GM18507 (cell line): ENCODE data around the gene LOXL1.
"Not testable (repeated sequence)": the region's sequence is repeated elsewhere in the genome, so short reads cannot be mapped to it uniquely, and the experiment has no call there.

Experiments
- DNase-seq: peaks from one replicate; pipeline ENCODE4 v3.0.0; 2011; ENCODE audit warnings: low read depth; ENCODE audit not compliant: insufficient read length; ENCODE audit errors: extremely low spot score
- FAIRE-seq: peaks from 2 replicates; lab custom pipeline; 2011; peaks lifted over from hg19 to GRCh38; lab: Jason Lieb, UNC

LOXL1 gene

GRCh38 chr15:73936588-73937290 lies 10.5 kb downstream of the LOXL1 start:
- FAIRE-seq, result no peak
- no peak for DNase-seq

- no peak for FAIRE-seq
These were observed 11.0 kb downstream of the LOXL1 start for GRCh38 chr15:73937296-73937695.

DNA sequence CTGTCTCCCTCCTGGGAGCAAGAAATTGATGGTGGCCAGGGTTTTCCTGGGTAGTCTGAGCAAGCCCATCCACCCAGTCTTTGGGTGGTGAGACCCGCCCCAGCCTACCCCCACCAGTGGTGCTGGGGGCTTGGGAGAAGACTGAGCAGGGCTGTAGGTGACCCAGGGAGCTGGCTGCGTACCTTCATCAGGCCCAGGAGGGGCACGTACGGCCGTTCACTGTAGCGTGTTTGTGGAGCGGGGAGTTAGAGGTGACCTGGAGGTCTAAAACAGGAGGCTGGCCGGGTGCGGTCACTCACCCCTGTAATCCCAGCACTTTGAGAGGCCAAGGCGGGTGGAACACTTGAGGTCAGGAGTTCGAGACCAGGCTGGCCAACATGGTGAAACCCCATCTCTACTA lies 11.5 kb downstream of the LOXL1 start:
- no peak for FAIRE-seq

More at GRCh38 chr15:73937296-73937695, 11.0 kb downstream of the LOXL1 start:
- DNase-seq, result no peak

DNA sequence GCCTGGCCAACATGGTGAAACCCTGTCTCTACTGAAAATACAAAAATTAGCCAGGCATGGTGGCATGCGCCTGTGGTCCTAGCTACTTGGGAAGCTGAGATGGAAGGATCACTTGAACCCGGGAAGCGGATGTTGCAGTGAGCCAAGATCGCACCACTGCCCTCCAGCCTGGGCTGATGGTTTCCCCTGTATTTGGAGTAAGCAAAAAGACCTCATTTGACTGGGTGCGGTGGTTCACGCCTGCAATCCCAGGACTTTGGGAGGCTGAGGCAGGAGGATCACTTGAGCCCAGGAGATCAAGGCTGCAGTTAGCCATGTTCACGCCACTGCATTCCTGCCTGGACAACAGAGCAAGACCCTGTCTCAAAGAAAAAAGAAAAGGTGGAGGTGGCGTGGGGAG lies 12.3 kb downstream of the LOXL1 start:
- not testable (repeated sequence) for DNase-seq, FAIRE-seq

More for the DNA sequence above, 11.5 kb downstream of the LOXL1 start:
- DNase-seq, result no peak

DNA sequence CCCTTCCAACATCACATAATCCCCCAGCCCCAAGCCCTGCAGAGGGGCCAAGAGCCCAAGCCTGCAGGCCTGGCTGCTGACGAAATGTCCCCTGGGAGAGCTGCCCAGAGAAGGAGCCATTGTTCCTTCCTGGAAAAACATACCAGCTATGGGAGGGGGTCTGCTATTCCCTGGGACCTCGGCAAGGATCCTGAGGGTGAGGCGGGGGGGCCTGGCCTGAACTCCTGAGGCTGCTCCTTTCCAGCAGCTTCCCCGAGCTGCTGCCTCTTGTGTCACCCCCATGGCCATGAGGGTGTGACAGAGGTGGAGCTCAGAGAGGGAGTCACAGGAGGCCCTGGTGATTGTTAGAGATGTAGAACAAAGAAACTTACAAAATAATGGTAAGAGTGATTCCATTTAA lies 12.9 kb downstream of the LOXL1 start:
- no peak for DNase-seq
- FAIRE-seq, result no peak

GRCh38 chr15:73940061-73940981 lies 14.1 kb downstream of the LOXL1 start:
- DNase-seq (no peak), FAIRE-seq (no peak)

- no peak for DNase-seq
- no peak for FAIRE-seq
These were observed 14.8 kb downstream of the LOXL1 start for GRCh38 chr15:73941044-73941443.

- no peak for FAIRE-seq
These were observed 15.2 kb downstream of the LOXL1 start for GRCh38 chr15:73941449-73941848.

GRCh38 chr15:73941871-73942635 lies 15.8 kb downstream of the LOXL1 start:
- FAIRE-seq, result no peak
- no peak for DNase-seq

More at GRCh38 chr15:73941449-73941848, 15.2 kb downstream of the LOXL1 start:
- no peak for DNase-seq

- DNase-seq (no peak), FAIRE-seq (no peak)
These were observed 16.5 kb downstream of the LOXL1 start for GRCh38 chr15:73942751-73943270.

DNA sequence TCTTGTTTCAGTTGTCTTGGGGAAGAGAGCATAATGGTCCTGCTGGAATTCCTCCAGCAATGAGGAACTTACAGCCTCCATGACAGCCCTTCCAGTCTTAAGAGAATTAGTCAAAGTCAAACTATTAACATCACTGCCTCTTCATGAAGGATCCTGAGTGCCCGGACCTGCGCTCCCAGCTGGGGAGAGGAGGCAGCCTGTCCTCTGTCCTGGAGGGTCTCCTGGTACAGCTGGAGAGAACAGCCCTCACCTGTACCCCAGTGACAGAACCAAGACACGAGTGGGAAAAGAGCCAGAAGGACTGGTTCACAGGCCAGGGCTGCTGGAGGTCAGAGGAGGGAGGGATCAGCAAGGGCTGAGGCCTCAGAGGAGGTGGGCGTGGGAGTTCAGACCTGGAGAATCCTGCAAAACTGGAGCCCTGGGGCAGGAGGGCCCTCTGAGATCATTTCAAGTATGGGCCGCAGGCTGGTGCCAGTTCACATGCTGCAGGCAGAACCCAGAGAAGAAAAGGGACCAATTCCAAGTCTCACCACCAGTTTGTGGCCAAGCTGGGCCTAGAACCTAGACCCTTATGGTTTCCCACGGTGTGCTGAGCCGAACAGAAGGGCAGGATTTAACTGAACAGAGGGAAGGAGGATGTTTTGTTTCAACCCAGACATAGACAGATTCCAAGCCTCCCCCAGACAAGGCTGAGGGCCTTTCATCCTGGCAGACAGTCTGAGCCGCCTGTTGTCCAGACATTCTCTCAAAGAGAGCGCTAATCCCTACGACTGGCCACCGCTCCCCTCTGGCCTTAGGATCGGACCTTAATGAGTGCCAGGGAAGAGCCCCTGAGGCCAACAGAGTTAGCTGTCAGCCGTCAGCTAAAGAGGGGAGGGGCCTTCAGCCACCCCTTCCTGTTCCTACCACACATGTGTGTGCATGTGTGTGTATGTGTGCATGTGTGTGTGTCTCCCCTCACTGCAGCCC lies 18.2 kb downstream of the LOXL1 start:
- FAIRE-seq, result no peak
- DNase-seq, result no peak

- DNase-seq (no peak), FAIRE-seq (no peak)
These were observed 18.9 kb downstream of the LOXL1 start for GRCh38 chr15:73945130-73945508.

DNA sequence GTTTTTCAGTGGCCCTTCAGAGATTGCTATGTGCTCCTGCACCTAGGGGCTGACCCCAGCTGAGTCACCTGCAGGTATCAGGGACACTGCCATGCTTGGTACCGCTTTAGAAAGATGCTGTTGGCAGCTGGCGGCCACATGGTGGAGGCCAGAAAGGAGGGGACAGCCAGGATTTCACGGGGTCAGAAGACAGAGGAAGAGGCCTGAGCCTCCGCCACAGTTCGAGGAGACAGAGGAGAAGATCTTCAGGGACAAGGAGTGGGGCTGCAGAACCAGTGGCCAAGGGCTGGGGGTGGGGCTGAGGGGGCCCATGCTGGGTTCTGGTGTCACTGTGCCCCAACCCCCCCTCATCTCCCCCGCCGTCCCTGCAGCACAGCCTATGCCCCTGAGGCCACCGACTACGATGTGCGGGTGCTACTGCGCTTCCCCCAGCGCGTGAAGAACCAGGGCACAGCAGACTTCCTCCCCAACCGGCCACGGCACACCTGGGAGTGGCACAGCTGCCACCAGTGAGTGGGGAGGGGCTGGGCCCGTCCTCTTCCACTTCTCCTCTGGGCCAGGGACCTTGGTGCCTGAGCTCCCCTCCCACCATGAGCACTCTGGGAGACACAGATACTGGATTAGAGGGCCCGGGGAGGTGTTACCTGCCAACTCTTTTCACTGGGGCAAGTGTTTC lies 19.9 kb downstream of the LOXL1 start:
- FAIRE-seq, result no peak
- DNase-seq, result no peak

GRCh38 chr15:73946795-73947370 lies 20.6 kb downstream of the LOXL1 start:
- no peak for DNase-seq
- no peak for FAIRE-seq

GRCh38 chr15:73947651-73948050 lies 21.4 kb downstream of the LOXL1 start:
- DNase-seq, result no peak
- no peak for FAIRE-seq

GRCh38 chr15:73948396-73948795 lies 22.1 kb downstream of the LOXL1 start:
- no peak for DNase-seq
- FAIRE-seq, result no peak

DNA sequence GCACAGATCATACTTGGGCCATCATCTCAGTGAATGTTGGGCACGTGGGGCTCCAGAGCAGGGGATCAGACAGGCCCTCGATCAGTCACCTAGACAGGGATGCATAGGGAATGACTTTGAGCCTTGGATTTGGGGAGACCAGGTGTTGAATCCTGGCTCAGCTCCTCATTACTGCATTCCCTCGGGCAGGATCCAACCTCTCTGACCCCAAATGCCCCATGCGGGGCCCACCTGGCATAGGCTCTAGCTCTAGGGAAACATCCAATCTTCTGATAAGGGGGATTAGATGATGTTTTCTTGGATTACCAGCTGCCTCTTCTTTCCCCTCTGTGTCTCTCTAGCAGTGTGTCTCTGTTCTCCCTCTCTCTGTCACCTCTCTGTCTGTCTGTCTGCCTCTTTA lies 22.7 kb downstream of the LOXL1 start:
- FAIRE-seq, result no peak
- DNase-seq, result no peak

GRCh38 chr15:73949496-73949895 lies 23.2 kb downstream of the LOXL1 start:
- DNase-seq, result no peak
- no peak for FAIRE-seq
